HG03066 (cell line): Measurements from ENCODE around the gene GTF3C2.

Experiments used
- ATAC-seq: cut with Tn5 transposase; IDR thresholded peaks from one replicate; pipeline ENCODE4 v1.9.1; 2021; ENCODE audit warnings: low read depth; ENCODE audit not compliant: unreplicated experiment

The GTF3C2 gene

DNA sequence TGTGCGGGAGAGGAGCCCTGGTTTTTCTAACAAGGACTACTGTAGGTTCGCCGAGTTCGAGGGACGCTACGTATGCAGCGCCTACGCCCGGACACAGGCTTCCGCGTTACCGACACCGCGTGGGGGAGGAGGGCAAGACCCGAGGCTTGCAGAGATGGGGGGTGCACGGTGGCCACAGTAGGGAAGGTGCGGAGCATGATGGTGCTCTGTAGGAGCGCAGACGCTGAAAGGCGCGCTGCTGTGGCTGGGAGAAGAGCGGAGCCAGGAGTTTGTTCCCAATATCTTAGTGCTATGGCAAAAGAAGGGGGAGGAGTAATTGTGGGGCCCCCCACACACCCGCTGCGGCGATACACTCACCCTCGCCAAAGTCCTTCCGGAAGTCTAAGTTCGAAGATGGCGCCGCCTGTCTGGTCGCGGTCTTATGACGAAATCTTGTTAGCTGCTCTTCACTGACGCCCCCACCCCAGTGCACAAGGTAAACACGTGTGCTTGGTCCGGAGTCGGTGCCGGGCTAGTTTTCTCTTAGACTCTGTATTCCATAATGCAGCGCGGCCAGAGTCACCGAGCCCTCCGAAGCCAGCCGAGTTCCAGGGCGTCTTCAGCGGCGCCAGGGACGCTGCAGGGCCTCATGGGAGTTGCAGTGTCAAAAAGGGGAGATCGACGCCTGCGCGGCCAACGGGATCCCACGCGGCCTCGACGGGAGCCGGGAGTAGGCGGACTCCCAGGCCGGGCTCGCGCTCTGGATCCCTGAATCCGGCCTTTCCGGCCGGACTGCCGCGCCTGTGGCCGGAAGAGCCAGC is at the start of gene GTF3C2:
TSS of gene GTF3C2 (minus strand) at position 383 of the 800 bp plus-strand sequence. CDS start 13,210 bp downstream, outside the sequence.
- peak; percentile 88 for ATAC-seq

- ATAC-seq: no peak
These were observed 44.0 kb upstream of the GTF3C2 start for GRCh38 chr2:27400348-27401135.

GRCh38 chr2:27398962-27399361 is 42.4 kb upstream of the GTF3C2 start:
- no peak for ATAC-seq

DNA sequence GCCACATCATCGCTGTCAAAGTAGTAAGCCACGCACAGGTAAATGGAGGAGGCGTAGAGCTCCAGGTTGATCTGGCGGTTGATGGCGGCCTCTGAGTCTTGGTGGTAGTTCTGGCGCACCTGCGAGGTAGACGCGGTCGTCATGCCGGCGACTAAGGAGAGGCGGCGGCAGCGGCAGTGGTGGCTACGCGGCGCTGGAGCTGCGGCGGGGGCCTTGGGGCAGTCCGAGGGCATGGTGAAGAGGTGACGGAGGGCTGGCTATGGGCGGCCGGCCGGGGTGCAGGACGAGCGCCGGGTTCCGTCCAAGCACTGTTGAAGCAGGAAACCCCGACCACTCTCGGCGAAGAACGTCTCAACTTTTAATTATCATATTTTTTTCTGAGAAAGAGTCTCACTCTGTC is 36.7 kb upstream of the GTF3C2 start:
- no peak for ATAC-seq

DNA sequence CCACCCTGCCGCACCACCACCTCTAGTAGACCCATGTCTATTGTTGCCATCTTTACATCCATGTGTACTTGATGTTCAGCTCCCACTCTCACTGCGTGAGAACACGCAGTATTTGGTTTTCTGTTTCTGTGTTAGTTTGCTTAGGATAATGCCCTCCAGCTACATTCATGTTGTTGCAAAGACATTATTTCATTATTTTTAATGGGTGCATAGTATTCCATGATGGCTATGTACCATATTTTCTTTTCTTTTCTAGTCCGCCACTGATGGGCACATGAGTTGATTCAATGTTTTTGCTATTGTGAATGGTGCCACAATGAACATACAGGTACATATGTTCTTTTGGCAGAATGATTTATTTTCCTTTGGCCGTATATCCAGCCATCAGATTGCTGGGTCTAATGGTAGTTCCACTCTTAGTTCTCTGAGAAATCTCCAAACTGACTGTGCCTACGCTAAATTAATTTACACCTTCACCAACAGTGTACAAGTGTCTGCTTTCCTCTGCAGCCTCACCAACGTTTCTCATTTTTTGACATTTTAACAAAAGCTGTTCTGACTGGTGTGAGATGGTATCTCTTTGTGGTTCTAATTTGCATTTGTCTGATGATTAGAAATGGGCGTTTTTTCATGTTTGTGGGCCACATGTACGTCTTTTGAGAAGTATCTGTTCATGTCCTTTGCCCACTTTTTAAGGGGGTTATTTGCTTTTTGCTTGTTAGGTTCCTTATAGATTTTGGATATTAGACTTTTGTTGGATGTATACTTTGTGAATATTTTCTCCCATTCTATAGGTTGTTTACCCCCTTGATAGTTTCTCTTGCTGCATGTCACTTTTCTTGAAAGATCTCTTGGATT is 34.5 kb upstream of the GTF3C2 start:
- no peak for ATAC-seq

- ATAC-seq: no peak
These were observed 25.1 kb upstream of the GTF3C2 start for GRCh38 chr2:27381577-27382181.

DNA sequence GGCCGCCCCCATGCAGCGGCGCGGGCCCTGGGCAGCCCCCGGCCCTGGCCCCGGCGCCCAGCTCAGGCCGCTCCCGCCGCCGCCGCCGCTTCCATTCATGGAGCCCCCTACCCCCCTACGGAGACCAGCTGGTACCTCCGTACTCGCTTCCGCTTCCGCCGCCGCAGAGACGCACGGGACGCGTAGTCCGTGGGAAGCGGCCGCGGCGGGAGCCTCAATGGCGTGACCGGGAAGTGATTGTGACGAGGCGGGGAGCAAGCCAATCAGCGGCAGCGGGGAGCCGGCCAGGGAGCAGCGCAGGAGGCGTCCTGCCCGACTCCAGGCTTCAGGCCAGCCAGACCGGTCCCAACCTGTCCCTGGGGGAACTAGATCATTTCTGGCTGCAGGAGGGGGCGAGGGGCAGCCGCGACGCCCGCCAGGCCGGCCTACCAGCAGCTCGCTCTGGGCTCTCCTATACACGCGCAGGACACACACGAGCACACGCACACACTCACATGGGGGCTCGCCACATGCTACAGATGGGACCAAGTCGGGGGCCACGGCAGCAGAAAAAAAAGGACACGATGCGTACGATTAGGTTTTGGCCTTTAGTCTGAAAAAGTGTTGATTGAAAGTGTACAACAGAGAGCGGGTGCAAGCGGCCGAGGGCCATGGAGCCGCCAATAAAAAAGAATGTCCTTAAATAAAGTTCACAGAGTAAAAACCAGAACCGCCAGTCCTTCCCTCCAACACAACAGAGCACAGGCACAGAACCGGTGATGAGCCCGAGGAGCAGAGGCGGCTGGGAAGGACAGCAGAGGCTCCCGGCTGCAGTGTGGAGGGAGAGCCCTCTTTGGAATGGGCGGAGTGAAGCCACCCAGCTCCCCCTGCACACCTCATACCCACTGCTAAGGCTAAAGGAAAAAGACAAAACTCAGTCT is 24.3 kb upstream of the GTF3C2 start, which contains the start of gene ZNF513:
TSS of gene ZNF513 (minus strand) at position 109 of the 920 bp plus-strand sequence. CDS start 208 bp downstream, outside the sequence.
- ATAC-seq: peak; percentile 85

DNA sequence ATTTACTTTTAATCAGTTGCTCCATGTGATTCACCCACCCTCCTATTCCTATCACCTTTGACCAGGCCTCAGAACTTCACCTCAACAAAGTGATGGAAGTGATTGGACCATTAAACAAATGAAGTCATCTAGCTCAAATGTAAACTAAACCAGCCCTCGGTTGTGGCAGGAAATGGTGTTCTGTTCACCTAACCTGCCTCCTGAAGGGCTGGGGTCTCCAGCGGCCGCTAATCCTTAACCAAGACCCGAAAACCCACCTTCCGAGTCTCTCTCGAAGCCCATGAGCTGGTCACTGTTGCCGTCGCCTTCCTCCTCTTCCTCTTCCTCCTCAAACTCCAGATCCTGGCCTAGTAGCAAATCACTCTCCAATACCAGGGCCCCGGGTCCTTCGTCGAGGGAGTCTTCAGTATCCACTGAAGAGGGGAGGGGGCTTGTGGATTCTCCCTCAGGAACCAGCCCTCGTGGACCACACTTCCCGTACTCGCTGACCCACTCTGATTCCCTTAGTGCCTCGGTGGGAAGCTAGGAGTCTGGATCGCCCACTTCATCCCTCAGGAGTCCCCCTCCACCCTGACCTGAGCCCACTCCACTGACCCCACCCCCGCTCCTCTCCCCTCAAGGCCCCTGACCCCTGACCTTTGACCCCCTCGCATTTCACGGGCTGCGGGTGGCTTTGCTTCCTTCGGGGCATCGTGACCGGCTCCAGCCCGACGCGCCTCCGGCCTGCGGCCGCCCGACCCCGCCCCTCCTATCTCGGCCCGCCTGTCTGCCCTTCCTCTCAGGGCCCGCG is 23.5 kb upstream of the GTF3C2 start:
- ATAC-seq: peak; percentile 11

GRCh38 chr2:27379383-27379835 is 22.8 kb upstream of the GTF3C2 start:
- no peak for ATAC-seq

DNA sequence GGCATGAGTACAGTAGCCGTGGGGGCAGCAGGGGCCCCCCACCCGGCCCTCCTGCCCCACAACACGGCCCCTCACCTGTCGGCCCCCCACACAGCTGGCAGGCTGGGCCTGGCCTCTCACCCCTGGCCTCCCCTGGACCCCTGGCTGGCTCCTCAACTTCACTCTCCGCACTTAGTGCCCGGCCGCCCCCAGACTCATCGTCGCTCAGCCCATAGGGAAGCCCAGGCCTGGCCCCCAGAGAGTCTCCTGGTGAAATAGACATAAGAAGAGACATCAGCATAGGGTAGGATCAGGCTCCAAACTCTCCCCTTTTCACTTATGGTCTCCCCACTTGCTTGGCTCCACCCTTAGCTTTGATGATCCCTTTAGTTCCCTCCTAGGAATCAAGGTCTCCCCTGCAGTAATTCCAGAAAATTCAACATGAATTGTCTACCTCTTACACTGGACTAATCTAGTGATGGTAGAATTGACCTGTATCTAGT is 22.3 kb upstream of the GTF3C2 start:
- ATAC-seq: no peak

- no peak for ATAC-seq
These were observed 21.7 kb upstream of the GTF3C2 start for GRCh38 chr2:27378096-27378808.

DNA sequence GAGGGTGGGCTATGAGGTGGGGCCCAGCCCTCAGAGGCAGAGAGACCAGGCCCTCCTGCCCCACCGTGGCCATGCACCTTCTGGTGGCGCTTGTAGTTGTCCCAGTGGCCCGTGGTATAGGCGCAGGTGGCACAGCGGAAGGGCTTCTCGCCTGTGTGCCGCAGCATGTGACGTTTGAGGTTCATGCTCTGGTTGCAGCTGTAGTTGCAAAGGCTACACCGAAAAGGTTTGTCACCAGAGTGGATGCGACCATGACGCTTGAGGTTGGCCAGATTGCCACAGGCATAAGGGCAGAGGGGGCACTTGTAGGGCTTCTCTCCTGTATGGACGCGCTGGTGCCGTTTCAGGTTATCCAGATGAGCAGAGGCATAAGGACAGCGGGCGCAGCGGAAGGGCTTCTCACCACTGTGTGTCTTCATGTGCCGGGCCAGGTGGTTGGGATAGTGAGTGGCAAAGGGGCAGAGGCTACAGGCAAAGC is 21.1 kb upstream of the GTF3C2 start:
- ATAC-seq: no peak

DNA sequence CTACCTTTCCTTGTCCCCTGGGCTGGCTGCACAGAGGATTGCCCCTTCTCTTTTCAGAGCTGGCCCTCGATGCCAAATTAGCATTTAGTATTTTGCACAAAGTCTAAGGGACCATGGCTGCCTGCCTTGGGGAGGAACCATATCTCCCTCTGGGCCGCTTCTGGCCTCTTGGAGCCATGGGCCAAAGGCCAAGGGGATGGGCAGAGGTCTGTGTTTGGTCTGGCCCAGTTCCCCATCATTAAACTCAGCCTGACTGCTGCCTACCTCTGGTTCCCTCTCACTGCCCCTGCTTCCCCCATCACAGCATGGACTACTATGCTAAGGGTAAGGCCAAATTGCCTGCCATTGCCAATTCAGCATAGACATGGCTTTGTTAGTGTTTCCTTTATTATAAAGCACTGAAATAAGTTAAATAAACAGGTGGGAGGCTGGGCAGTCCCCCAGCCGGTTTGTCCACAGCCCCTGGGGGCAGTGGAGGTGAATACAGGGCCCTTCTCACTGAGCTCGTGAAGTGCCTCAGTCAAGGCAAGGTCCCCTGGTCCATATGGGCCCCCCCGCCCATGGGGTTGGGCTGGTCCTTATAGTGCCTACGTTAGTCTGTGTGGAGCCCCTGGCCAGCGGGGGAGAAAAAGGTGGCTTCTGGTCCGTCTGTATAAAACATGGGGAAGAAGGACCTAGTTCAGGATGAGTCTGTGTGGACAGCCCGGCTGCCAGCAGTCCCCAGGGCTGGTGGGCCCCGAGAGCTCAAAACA is 20.5 kb upstream of the GTF3C2 start:
- ATAC-seq: no peak

- ATAC-seq: no peak
These were observed 19.7 kb upstream of the GTF3C2 start for GRCh38 chr2:27376151-27376865.

- no peak for ATAC-seq
These were observed 19.0 kb upstream of the GTF3C2 start for GRCh38 chr2:27375513-27376099.

- no peak for ATAC-seq
These were observed 17.0 kb upstream of the GTF3C2 start for GRCh38 chr2:27373567-27373966.
